Hepatocyte (in vitro differentiated cells): Measurements from ENCODE around the gene OR2V2. TPM values are rescaled to one million over a fixed set of nuclear protein-coding genes. Genes with fewer than 3 reads are reported as not detected.

Source experiments
- DNase-seq: peaks from one replicate; pipeline ENCODE4 v3.0.0-alpha.2; 2016; ENCODE audit warnings: low spot score
- H2AFZ ChIP-seq: fragments of 200-600 bp; sonication (generic); 2 replicates; pipeline ENCODE4 v1.6.0; 2016; ENCODE audit warnings: antibody characterized with exemption, mild to moderate bottlenecking
- H3K27ac ChIP-seq: fragments of 200-600 bp; sonication (generic); 2 replicates; pipeline ENCODE4 v1.5.1; 2016; ENCODE audit warnings: mild to moderate bottlenecking
- H3K27me3 ChIP-seq: fragments of 200-600 bp; sonication (generic); 2 replicates; pipeline ENCODE4 v1.6.1; 2016
- H3K36me3 ChIP-seq: fragments of 200-600 bp; sonication (generic); replicated peaks from 2 replicates; pipeline ENCODE4 v1.5.1; 2016; ENCODE audit warnings: low read depth; ENCODE audit not compliant: insufficient read depth
- H3K4me1 ChIP-seq: fragments of 200-600 bp; sonication (generic); 2 replicates; pipeline ENCODE4 v1.5.1; 2016; ENCODE audit warnings: mild to moderate bottlenecking, moderate library complexity; ENCODE audit not compliant: insufficient read depth
- H3K4me2 ChIP-seq: fragments of 200-600 bp; sonication (generic); 2 replicates; pipeline ENCODE4 v1.6.0; 2016
- H3K4me3 ChIP-seq: fragments of 200-600 bp; sonication (generic); 2 replicates; pipeline ENCODE4 v1.5.1; 2016; ENCODE audit warnings: mild to moderate bottlenecking
- H3K79me2 ChIP-seq: fragments of 200-600 bp; sonication (generic); 2 replicates; pipeline ENCODE4 v1.6.0; 2017; ENCODE audit warnings: mild to moderate bottlenecking
- H3K9me2 ChIP-seq: fragments of 200-600 bp; sonication (generic); replicated peaks from 2 replicates; pipeline ENCODE4 v1.6.0; 2017; ENCODE audit warnings: mild to moderate bottlenecking; ENCODE audit not compliant: insufficient read depth
- H3K9me3 ChIP-seq: fragments of 200-600 bp; sonication (generic); 2 replicates; pipeline ENCODE4 v1.5.1; 2016; ENCODE audit warnings: low read depth, mild to moderate bottlenecking
- H4K20me1 ChIP-seq: fragments of 200-600 bp; sonication (generic); 2 replicates; pipeline ENCODE4 v1.6.0; 2016; ENCODE audit warnings: mild to moderate bottlenecking; ENCODE audit not compliant: insufficient read depth, poor library complexity, severe bottlenecking
- CTCF ChIP-seq: fragments of 200-600 bp; sonication (generic); IDR thresholded peaks from 2 replicates; pipeline ENCODE4 v1.5.1; 2016; ENCODE audit warnings: antibody characterized with exemption, mild to moderate bottlenecking; ENCODE audit not compliant: poor library complexity
- EZH2 ChIP-seq: fragments of 200-600 bp; sonication (generic); IDR thresholded peaks from 2 replicates; pipeline ENCODE4 v1.6.1; 2016; ENCODE audit warnings: antibody characterized with exemption, mild to moderate bottlenecking, borderline replicate concordance
- EZH2phosphoT487 ChIP-seq: fragments of 200-600 bp; sonication (generic); IDR thresholded peaks from one replicate; pipeline ENCODE4 v1.6.1; 2018; ENCODE audit warnings: antibody characterized with exemption, mild to moderate bottlenecking, low read depth, moderate library complexity; ENCODE audit not compliant: unreplicated experiment, severe bottlenecking
- WGBS: methylation state at CpG from one replicate; pipeline ENCODE4 v1.1.6; 2016; ENCODE audit warnings: low lambda C conversion rate; ENCODE audit errors: missing lambda C conversion rate; 5-methylcytosine and 5-hydroxymethylcytosine counted together
- polyA plus RNA-seq: library from polyadenylated mRNA; unstranded; fragments of >200 nt; fragmentation: Nextera tagmentation; extraction: Ambion mirVana; gene quantifications from 2 replicates; pipeline ENCODE4 v1.2.1, GENCODE V29; 2016
- total RNA-seq: library from RNA; depleted of rRNA; stranded (reverse); fragments of >200 nt; gene quantifications from 2 replicates; pipeline ENCODE4 v1.2.3, GENCODE V29; 2014

OR2V2 gene
- total and polyA plus RNA-seq, 2 experiments from 2014 or later, result not detected

- Histone ChIP-seq H3K4me1 (no peaks in the 10 kb centered on the region), H3K4me3 (no peak overlapping the region), H3K79me2 (no peaks in the 10 kb centered on the region), H3K9me2 (no peaks in the 10 kb centered on the region), H3K27ac (no peak overlapping the region), H3K27me3 (peaks cover 5% of the 10 kb centered on the region), H3K9me3 (no peaks in the 10 kb centered on the region), H3K36me3 (no peaks in the 10 kb centered on the region), H4K20me1 (no peaks in the 10 kb centered on the region), H3K4me2 (no peak overlapping the region), H2AFZ (no peak overlapping the region)
- TF ChIP-seq EZH2phosphoT487 (no peak), CTCF (no peak), EZH2 (no peak)
- WGBS, result 87% methylated on average over 6 of the region's 6 CpGs
- DNase-seq, result no peak
These were observed 13.1 kb upstream of the OR2V2 start for GRCh38 chr5:181134259-181134658.

- Histone ChIP-seq H3K27me3 (no peaks in the 10 kb centered on the region), H2AFZ (no peak overlapping the region), H3K36me3 (no peaks in the 10 kb centered on the region), H3K4me2 (no peak overlapping the region), H3K9me3 (no peaks in the 10 kb centered on the region), H3K27ac (no peak overlapping the region), H4K20me1 (no peaks in the 10 kb centered on the region), H3K79me2 (no peaks in the 10 kb centered on the region), H3K4me1 (no peaks in the 10 kb centered on the region), H3K4me3 (no peak overlapping the region), H3K9me2 (no peaks in the 10 kb centered on the region)
- WGBS, result 85% methylated on average over 4 of the region's 4 CpGs
- no peak for DNase-seq
- TF ChIP-seq CTCF (no peak), EZH2 (no peak), EZH2phosphoT487 (no peak)
These were observed 10.9 kb upstream of the OR2V2 start for GRCh38 chr5:181136361-181136955.

GRCh38 chr5:181138258-181138657 is 9.1 kb upstream of the OR2V2 start:
- WGBS, result 62% methylated on average over 5 of the region's 5 CpGs
- Histone ChIP-seq H3K4me2 (no peak overlapping the region), H4K20me1 (no peaks in the 10 kb centered on the region), H3K9me2 (no peaks in the 10 kb centered on the region), H3K27me3 (no peaks in the 10 kb centered on the region), H3K36me3 (no peaks in the 10 kb centered on the region), H3K4me3 (no peak overlapping the region), H3K9me3 (no peaks in the 10 kb centered on the region), H3K4me1 (no peaks in the 10 kb centered on the region), H2AFZ (no peak overlapping the region), H3K79me2 (no peaks in the 10 kb centered on the region), H3K27ac (no peak overlapping the region)
- DNase-seq, result no peak
- TF ChIP-seq EZH2, result no peak
- no peak for TF ChIP-seq CTCF
- no peak for TF ChIP-seq EZH2phosphoT487

GRCh38 chr5:181140766-181141165 is 6.6 kb upstream of the OR2V2 start:
- Histone ChIP-seq H3K4me3 (no peak overlapping the region), H3K4me2 (no peak overlapping the region), H3K36me3 (no peaks in the 10 kb centered on the region), H3K9me2 (no peaks in the 10 kb centered on the region), H3K27ac (no peak overlapping the region), H2AFZ (no peak overlapping the region), H3K27me3 (no peaks in the 10 kb centered on the region), H4K20me1 (no peaks in the 10 kb centered on the region), H3K9me3 (no peaks in the 10 kb centered on the region), H3K79me2 (no peaks in the 10 kb centered on the region), H3K4me1 (no peaks in the 10 kb centered on the region)
- WGBS, result 74% methylated on average over 3 of the region's 3 CpGs
- no peak for TF ChIP-seq EZH2
- TF ChIP-seq CTCF, result no peak
- no peak for TF ChIP-seq EZH2phosphoT487
- DNase-seq, result no peak
